ENCODE data around the gene LSM11. TPM values are rescaled to one million over a fixed set of nuclear protein-coding genes. Genes with fewer than 3 reads are reported as not detected.

Gene LSM11
- total RNA-seq, 1 donor from 2014 or later, result 6.3 TPM

- peaks cover 29% of the 10 kb centered on the region for H3K36me3 Mint-ChIP-seq (ENCODE audit: insufficient read depth)
- no peak for DNase-seq (ENCODE audit: low spot score, unreplicated experiment)
- H3K9me3 Mint-ChIP-seq (ENCODE audit: low read depth), result no peaks in the 10 kb centered on the region
- no peak for TF ChIP-seq CTCF (IDR thresholded peaks at IDR 0.05; ENCODE audit: unreplicated experiment)
- H3K27ac Mint-ChIP-seq, result no peak overlapping the region
- peaks cover 2% of the 10 kb centered on the region for H3K4me1 Mint-ChIP-seq (ENCODE audit: low read depth)
- H3K27me3 Mint-ChIP-seq, result no peaks in the 10 kb centered on the region
- H3K4me3 Mint-ChIP-seq (ENCODE audit: low read depth), result no peak overlapping the region
These were observed 59.2 kb downstream of the LSM11 start for GRCh38 chr5:157802736-157803135.

- Mint-ChIP-seq H3K27ac (no peak overlapping the region), H3K4me3 (ENCODE audit: low read depth) (no peak overlapping the region), H3K9me3 (ENCODE audit: low read depth) (no peaks in the 10 kb centered on the region), H3K36me3 (ENCODE audit: insufficient read depth) (peaks cover 25% of the 10 kb centered on the region), H3K27me3 (no peaks in the 10 kb centered on the region), H3K4me1 (ENCODE audit: low read depth) (no peaks in the 10 kb centered on the region)
- DNase-seq (ENCODE audit: low spot score, unreplicated experiment), result no peak
- TF ChIP-seq CTCF (IDR thresholded peaks at IDR 0.05; ENCODE audit: unreplicated experiment), result no peak
These were observed 64.5 kb downstream of the LSM11 start for GRCh38 chr5:157808043-157808442.

Other genes with a start within 250 kb of the LSM11 start
- gene ADAM19, start 167.9 kb upstream of the LSM11 start, total RNA-seq, result 13.4 and 15.9 TPM in 2 replicates
- gene SOX30, start 91.3 kb upstream of the LSM11 start, total RNA-seq, result not detected in 2 replicates
- not detected in 2 replicates for gene C5orf52, start 72.2 kb upstream of the LSM11 start, total RNA-seq
- gene THG1L, start 12.3 kb upstream of the LSM11 start, total RNA-seq, result 12.4 and 13.2 TPM in 2 replicates
- 78.7 and 82.3 TPM in 2 replicates for gene CLINT1, start 115.4 kb downstream of the LSM11 start, total RNA-seq